Measurements from ENCODE around the gene FAM20B.

FAM20B gene

DNA sequence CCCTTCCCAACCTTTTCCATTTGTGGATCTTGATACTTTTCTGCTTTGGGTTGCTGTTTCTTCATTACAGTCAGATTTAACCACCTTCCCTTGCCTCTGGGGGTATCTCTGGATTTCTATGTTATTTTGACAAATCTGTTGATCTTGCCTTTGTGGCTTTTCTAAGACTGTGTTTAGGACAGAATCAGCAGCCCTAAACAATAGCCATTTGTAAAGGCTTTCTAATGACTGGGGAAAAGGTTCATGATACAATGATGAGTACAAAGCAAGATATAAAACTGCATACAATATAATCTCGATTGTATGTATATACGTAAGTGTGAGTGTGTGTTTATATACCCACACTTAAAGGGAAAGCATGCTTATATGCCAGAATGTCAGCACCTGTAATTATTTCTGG, 27.8 kb downstream of the FAM20B start:
- DNase-seq, result no peak

DNA sequence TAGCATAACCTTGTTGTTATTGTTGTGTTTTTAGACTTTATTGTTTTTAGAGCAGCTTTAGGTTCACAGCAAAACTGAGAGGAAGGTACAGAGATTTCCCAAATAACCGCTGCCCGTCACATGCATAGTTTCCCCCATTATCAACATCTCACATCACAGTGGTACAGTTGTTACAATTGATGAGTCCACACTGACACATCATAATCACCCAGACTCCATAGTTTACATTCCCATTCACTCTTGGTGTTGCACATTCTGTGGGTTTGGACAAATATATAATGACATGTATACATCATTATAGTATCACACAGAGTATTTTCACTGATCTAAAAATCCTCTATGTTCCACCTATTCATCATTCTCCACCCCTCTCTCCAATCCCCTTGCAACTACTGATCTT, 30.2 kb downstream of the FAM20B start:
- DNase-seq, result no peak

DNA sequence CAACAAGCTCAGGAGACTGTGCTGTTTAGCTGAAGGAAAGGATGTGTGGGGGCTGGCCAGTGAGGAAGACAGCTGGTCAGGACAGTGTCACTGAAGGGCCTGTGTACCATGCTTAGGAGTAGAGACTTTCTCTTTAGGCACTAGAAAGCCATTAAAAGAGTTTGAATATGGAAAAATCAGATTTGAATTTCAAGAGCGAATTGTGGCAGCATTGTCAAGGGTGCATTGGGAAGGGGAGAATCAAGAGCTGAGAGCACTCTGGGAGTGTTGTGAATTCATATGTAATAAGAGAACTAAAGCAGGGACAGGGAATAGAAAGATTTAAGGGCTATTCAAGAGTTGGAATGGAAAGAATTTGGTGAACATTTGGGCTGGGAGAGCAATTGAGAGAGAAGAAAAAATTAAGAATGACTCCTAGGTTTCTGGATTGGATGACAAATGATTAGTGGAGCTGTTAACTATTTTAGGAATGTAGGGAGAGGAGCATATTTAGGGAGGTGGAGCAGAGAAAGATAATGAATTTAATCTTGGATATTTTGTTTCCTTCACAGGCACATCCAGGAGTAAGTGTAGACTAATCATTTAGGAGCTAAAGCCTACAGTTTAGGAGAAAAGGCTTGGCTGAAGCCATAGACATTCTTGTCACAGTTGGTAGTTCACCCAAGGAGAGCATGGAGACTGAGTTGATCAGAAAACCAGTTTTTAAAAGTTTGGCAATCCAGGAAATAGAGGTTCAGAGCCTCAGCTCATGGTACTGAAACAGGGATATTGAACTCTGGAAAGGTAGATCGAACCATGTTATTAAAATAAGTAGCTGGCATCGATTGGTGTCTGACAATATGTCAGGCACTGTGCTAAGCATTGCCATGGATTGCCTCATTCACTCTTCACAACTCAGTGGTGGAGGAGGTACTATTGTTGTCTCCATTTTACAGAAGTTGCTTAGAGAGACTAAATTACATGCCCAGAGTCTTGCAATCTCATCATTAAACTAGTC, 33.1 kb downstream of the FAM20B start:
- DNase-seq, result no peak

DNA sequence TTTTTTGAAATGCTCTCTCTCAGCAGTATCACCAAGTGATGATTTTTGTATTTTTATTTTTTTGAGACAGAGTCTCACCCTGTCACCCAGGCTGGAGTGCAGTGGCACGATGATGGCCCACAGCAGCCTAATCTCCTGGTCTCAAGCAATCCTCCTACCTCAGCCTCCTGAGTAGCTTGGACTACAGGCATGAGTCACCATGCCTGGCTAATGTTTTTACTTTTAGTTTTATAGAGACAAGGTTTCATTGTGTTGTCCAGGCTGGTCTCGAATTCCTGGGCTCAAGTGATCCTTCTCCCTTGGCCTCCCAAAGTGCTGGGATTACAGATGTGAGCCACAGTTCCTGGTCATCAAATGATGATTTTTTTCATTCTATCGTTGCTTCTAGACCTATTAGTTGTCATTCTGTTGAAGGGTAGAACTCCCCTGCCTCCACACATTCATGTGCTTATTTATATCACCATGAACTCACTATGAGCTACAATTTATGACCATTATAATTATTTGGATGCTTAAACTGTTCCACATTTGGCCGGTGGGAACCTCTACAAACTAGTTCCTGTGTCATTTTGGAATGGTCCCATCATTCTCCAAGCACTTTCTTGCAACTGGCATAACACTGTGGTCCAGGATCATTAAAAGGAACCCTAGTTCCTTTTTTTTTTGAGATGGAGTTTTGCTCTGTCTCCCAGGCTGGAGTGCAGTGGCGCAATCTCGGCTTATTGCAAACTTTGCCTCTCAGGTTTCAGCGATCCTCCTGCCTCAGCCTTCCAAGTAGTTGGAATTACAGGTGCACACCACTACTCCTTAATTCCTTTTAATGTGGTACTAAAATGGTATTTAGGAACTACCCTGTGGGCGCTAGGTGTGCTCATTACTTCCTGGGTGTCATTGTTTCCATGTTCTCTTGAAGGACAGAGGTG, 35.9 kb downstream of the FAM20B start:
- DNase-seq, result no peak

DNA sequence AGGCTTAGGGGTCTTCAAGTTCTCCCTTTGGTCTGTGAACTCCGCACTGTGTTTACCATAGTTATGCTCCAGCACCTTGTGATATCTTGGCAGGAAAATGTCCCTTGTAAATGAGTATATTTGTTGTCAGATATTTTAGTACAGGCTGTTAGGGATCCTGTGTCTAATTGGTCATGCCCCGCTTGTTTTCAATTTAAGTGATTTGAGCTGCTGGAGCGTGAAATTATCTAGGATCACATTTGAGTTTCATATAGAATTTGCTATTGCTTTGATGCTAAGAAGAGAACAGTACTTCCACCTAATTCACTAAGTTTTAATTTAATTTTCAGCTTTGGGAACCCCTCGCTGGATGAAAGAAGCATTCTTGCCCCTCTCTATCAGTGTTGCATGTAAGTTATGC, 40.8 kb downstream of the FAM20B start:
- DNase-seq, result no peak

DNA sequence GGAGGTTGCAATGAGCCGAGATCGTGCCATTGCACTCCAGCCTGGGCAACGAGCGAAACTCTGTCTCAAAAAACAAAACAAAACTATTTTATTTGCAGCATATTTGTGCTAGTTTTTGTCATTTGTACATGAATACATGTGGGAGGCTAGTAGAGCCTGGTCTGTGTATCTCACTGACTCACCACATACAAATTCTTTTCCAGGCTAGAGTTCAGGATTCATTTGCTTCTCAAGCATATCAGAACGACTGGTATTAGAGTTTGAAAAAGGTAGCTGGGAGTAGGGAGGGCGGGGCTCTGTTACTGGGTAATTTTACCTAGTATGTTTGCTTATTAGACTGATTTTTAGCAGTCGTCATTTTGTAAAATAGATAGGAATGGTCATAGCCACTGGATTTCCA, 51.7 kb downstream of the FAM20B start:
- no peak for DNase-seq

DNA sequence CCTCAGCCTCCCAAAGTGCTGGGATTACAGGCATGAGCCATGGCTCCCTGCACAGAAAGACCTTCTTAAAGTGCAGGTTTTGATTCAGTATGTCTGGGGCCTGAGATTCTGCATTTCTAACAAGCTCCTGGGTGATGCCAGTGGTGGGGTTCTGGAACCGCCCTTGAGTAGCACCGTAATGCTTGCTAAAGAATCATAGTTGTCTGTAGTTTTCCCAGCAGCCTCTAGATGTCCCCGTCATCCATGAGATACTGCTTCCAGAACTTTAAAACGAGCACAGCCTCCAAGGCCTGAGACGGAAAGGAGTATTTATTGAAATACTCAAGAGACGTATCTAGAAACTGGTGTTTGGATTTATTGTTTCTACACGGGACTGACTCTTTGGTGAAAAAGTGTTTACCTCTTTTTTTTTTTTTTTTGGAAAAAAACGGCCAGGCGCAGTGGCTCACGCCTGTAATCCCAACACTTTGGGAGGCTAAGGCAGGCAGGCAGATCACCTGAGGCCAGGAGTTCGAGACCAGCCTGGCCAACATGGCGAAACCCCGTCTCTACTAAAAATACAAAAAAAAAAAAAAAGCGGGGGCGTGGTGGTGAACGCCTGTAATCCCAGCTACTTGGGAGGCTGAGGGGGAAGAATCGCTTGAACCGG, 53.5 kb downstream of the FAM20B start:
- DNase-seq, result peak; percentile 77

DNA sequence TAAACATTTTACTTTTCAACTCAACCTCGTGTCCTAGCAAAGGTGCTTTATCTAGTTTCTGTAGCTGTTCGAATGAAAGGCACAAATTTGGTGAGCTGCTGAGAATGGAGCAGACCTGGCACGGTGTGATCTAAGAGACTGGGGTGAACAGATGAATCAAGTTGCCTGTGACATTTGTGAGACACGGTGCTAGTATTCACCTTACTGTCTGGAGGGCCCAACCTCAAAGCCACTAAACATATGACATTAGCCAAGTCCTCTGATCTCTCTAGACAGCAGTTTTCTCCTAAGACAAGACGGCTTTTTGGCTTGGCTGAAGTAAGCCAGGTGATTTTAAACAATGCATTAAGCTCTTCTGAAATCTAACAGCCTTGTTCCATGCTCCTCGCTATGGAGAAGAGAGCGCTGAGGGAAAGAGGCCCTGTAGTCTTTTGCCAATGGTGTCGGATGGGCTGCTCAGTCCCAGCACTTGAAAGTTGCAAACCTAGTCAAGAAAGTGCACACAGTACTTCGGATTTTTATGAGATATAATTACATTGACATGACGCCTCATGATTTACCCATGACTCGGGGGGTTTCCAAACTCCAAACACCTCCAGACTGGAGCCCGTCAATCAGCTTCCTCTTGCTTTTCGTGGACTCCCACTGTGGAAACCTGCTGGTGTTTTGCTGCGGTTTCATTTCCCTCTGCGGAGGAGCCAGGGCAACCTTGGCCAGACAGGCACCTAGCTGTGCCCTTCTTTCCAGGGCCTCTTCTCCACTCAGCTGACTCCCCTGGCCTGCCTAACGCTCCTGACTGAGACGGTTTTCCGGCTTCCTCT, 55.4 kb downstream of the FAM20B start:
- peak; percentile 53 for DNase-seq

DNA sequence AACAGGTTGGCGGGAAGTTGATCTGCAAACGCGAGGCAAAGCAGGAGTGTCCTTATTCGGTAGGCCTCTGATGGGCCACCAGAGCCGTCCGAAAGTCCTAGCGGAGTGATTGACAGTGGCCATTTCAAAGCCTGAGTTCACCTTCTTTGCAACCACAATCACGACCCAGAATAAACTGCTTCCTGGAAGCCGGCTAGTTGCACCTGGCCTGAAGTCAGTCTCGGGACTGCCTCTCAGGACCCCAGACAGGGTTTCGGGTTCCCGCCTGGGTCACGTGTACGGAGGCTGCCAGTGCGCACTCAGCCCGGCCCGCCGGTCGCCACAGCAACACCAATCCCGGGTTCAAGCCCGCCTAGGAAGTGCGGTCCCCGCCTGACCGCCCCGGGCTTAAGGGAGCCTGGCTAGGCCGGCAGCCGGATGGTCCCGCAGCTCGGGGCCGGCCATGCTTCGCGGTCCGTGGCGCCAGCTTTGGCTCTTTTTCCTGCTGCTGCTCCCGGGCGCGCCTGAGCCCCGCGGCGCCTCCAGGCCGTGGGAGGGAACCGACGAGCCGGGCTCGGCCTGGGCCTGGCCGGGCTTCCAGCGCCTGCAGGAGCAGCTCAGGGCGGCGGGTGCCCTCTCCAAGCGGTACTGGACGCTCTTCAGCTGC, 56.1 kb downstream of the FAM20B start, which contains the start of gene TOR3A:
TOR3A (plus strand) TSS at position 384 of the 646 bp plus-strand sequence; CDS start at position 443, 59 bp downstream.
- DNase-seq, result peak; percentile 82

DNA sequence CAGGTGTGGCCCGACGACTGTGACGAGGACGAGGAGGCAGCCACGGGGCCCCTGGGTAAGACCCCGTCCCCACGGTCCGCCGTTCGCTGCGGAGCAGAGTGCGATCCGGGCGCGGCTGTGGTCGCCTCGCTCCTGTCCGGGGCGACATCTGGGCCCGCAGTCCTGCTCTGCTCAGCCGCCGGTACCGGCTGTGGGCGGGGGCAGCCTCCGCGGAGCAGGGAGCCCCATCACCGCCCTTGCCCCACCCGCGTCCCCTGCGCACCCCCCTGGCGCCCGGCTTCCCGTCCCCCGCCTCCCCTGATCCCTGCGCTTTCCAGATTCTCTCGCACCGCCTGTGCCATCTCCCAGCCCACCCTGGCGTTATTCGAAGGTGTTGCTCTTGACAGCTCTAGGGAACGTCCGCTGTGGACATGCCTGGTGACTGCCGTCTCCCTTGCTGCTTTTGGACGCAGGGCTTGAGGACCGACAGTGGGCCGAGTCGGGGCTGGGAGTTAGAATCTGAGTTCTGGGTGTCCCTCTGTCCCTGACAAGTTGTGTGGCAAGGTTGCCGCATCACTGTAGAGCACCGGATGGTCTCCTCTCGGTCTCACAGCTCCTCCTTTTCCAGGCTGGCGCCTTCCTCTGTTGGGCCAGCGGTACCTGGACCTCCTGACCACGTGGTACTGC, 56.8 kb downstream of the FAM20B start:
- DNase-seq, result peak; percentile 29

DNA sequence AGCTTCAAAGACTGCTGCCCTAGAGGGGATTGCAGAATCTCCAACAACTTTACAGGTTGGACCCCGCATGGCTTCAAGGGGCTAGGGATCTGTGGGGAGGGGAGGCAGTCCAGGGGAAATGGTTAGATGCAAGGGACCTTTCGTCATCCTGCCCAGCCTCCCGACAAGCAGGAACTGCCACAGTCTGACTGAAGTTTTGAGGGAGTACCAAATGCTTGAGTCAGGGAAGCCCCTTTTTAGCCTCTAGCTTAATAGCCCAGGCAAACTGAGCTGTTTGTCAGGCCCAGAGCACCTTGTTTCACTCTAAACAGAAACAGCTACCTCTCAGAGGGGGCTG, 57.3 kb downstream of the FAM20B start:
- DNase-seq, result peak; percentile 31

DNA sequence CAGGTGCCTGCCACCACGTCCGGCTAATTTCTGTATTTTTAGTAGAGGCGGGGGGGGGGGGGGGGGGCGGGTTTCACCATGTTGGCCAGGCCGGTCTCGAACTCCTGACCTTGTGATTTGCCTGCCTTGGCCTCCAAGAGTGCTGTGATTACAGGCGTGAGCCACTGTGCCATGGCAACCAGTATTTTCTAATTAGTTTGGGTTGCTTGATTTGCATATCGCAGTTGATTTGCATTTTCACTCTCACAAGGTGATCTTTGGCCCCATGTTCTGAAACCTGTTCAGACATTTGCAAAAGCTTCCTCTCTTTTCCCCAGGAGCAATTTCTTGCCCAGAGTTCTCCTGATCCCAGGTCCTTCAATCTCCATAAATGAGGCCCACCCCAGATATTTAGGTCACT, 57.8 kb downstream of the FAM20B start:
- DNase-seq, result peak; percentile 17

DNA sequence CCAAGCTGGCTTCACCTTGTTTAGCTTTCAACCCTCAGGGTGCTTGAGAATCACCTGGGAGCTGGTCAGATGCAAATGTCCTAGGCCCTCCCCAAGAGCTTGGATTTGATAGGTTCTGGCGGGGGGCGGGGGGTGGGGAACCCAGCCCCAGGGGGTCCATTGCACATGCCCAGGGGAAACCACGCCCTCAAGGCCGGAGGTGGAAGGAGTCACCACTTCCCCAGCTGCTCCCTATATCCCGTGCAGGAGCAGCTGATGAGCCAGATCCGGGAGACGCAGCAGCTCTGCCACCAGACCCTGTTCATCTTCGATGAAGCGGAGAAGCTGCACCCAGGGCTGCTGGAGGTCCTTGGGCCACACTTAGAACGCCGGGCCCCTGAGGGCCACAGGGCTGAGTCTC, 62.0 kb downstream of the FAM20B start:
- no peak for DNase-seq

DNA sequence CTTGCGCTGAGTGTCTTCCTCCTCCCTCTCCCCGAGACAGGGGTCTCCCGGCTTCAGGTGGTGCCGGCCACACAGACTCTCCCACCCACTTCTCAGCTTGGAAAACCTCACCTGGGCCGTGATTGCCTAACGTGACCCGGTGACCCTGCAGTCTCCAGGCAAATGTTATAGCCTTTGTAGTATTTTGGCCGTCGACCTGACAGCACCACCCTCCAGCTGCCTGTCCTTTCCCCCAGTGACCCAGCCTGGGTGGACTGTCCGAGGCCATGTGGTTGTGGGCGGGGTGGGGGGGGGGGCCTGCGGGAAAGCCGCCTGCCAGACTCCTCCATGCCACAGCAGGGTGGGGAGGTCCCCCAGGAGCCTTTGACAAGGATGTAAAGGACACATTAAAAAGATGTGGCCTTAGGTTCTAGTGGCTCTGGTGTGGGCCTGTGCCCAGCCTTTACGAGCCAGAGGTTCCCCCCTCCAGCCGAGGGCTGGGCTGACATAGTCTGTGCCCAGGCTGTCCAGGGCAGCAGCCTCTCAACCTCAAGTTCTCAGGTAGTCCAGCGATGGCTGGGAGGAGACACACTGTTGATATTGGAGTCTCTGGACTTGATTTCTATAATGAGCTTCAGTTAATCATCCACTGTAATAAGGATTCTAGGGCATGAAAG, 64.3 kb downstream of the FAM20B start:
- no peak for DNase-seq

DNA sequence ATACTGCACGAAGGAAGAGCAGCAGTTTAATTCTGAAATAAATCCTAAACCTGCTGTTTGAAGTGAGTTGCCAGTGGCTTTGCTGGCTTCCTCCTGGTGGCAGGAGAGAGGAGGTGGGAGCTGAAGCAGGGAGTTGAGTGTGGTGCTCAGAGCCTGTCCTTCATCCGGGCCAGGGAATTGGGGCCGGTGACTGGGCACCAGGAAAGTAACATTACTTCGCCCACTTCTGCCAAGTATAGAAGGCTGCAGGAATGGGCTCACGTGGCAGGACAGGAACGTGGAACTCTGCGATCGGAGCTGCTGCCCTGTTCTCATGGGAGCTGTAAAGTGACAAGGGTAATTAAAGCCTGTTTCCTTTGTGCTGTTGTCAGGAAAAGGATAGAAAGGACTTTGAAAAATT, 64.8 kb downstream of the FAM20B start:
- no peak for DNase-seq

DNA sequence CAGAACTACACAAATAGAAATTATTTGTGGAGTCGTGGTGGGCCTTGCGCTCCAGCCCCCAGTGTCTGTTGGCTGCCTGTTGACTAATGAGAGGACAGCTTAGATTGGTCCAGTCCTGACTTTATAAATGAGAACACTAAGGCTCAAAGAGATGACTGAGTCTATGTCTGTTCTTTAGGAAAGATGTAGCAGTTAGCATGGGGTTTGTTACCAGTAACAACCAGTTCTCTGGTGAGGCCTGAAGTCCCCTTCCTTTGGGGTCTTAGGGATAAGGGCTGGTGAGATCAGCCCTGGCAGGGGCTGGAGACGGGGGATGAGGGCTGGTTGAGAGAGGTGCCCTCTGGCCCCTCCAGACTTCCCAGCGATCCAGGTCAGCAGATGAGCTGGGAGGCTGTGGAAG, 65.2 kb downstream of the FAM20B start:
- DNase-seq, result no peak

DNA sequence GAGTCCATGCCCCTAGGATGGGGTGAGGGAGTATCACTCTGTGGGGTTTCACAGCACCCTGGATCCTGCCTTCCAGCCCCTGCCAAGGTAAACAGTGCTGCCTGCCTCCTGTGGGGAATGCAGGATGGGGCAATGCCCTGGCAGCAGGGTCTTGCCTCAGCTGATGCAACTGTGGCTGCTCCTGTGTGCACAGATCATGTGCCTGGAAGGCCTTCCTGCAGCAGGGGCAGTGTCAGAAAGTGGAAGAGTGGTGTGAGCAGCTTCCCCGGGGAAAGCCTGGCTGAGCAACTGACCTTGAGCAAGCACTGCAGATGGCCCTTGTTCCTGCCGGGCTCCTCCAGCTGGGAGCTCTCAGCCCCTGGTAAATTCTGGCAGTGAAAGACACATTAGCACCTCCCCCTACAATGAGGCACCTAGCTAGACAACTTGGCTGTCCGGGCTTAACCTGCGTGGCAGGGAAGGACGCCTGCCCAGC, 66.0 kb downstream of the FAM20B start:
- no peak for DNase-seq

DNA sequence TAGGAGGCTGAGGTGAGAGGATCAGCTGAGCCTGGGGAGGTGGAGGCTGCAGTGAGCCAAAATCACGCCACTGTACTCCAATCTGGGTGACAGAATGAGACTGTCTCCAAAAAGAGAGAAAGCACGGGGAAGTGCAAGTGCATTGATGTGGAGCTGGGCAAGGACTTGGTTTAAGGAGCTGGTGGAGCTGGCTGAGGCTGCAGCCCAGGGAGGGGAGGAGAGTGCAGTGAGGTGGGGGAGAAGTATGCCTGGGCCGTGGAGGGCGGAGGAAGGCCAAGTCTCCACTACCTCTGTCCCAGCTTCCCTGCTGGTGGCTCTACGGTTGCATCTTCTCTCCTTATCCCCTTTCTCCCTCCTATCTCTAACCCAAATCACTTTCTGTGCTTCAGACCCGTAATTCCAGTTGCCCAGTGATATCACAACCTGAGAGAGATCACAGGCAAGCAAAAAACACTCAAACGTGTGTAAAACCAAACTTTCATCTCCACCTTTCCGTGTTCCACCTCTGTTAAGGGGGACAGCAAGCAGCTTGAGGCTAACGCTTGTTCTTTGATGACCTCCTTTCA, 67.3 kb downstream of the FAM20B start:
- DNase-seq, result no peak

DNA sequence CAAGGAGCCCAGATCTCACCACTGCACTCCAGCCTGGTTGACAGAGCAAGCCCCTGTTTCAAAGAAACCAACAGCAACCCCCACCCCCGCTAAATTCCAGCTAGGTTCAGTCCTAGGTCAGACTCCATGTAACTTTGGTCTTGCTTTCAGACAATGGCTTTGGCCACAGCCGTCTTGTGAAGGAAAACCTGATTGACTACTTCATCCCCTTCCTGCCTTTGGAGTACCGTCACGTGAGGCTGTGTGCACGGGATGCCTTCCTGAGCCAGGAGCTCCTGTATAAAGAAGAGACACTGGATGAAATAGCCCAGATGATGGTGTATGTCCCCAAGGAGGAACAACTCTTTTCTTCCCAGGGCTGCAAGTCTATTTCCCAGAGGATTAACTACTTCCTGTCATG, 69.1 kb downstream of the FAM20B start:
- DNase-seq, result no peak

DNA sequence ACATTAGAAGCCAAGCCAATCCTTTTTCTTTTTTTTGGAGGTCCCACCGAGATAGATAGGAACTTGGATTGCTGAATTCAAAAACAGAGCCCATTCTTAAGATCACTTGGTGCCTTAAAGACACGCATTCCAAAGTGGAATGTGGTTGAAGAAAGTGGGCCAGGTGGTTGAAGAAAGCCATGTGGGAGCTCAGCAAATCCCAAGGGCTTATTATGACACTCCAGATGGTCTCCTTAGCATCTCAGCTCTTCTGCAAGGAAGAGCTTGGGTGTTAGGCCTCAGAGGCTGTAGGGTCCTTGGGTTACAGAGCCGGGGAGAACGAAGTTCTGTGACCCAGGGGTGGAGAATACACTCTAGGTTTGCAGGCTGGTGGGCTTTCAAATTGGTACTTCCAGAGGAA, 69.7 kb downstream of the FAM20B start:
- no peak for DNase-seq
